Nephron progenitor cell (in vitro differentiated cells): ENCODE measurements around the gene CNGB1.

Experiments
- DNase-seq: peaks from one replicate; pipeline ENCODE4 v3.0.0; 2021
- H3K27ac Mint-ChIP-seq: 2 replicates; pipeline ENCODE4 v1.8.0; 2021; ENCODE audit warnings: mild to moderate bottlenecking, moderate library complexity, mixed read lengths
- H3K27me3 Mint-ChIP-seq: 2 replicates; pipeline ENCODE4 v1.8.0; 2021; ENCODE audit warnings: mild to moderate bottlenecking, low read depth, mixed read lengths; ENCODE audit not compliant: poor library complexity
- H3K36me3 Mint-ChIP-seq: 2 replicates; pipeline ENCODE4 v1.8.0; 2021; ENCODE audit warnings: low read depth, mixed read lengths
- H3K4me1 Mint-ChIP-seq: 2 replicates; pipeline ENCODE4 v1.8.0; 2021; ENCODE audit warnings: mixed read lengths
- H3K4me3 Mint-ChIP-seq: 2 replicates; pipeline ENCODE4 v1.8.0; 2021; ENCODE audit warnings: mild to moderate bottlenecking, moderate library complexity, mixed read lengths
- H3K9me3 Mint-ChIP-seq: 2 replicates; pipeline ENCODE4 v1.8.0; 2021; ENCODE audit warnings: mild to moderate bottlenecking, moderate library complexity, mixed read lengths
- CTCF ChIP-seq: fragments of 200-600 bp; sonication (generic); IDR thresholded peaks from 2 replicates; pipeline ENCODE4 v1.5.0; 2021; ENCODE audit warnings: antibody characterized with exemption

Gene CNGB1

GRCh38 chr16:57883480-57883879 lies 87.4 kb downstream of the CNGB1 start:
- peaks cover 15% of the 10 kb centered on the region for H3K4me1 Mint-ChIP-seq
- no peak for TF ChIP-seq CTCF
- DNase-seq = no peak
- no peak overlapping the region for H3K27ac Mint-ChIP-seq
- peak overlapping the region; percentile 52 for H3K4me3 Mint-ChIP-seq
- H3K9me3 Mint-ChIP-seq = no peaks in the 10 kb centered on the region
- no peaks in the 10 kb centered on the region for H3K36me3 Mint-ChIP-seq
- H3K27me3 Mint-ChIP-seq = peaks cover 69% of the 10 kb centered on the region

GRCh38 chr16:57882792-57883191 lies 88.1 kb downstream of the CNGB1 start:
- peaks cover 71% of the 10 kb centered on the region for H3K27me3 Mint-ChIP-seq
- peaks cover 15% of the 10 kb centered on the region for H3K4me1 Mint-ChIP-seq
- H3K27ac Mint-ChIP-seq = no peak overlapping the region
- no peak for DNase-seq
- no peaks in the 10 kb centered on the region for H3K9me3 Mint-ChIP-seq
- TF ChIP-seq CTCF = no peak
- no peaks in the 10 kb centered on the region for H3K36me3 Mint-ChIP-seq
- H3K4me3 Mint-ChIP-seq = no peak overlapping the region

- Mint-ChIP-seq H3K36me3 (no peaks in the 10 kb centered on the region), H3K4me1 (peaks cover 15% of the 10 kb centered on the region), H3K27me3 (peaks cover 69% of the 10 kb centered on the region), H3K9me3 (no peaks in the 10 kb centered on the region), H3K4me3 (no peak overlapping the region), H3K27ac (no peak overlapping the region)
- DNase-seq = no peak
- TF ChIP-seq CTCF = no peak
Observed at GRCh38 chr16:57882206-57882605, 88.7 kb downstream of the CNGB1 start.

- Mint-ChIP-seq H3K27ac (no peak overlapping the region), H3K4me1 (peaks cover 3% of the 10 kb centered on the region), H3K9me3 (no peaks in the 10 kb centered on the region), H3K4me3 (no peak overlapping the region), H3K27me3 (peaks cover 43% of the 10 kb centered on the region), H3K36me3 (no peaks in the 10 kb centered on the region)
- no peak for TF ChIP-seq CTCF
- no peak for DNase-seq
Observed at GRCh38 chr16:57878586-57878985, 92.3 kb downstream of the CNGB1 start.

- peaks cover 9% of the 10 kb centered on the region for H3K4me1 Mint-ChIP-seq
- no peak overlapping the region for H3K27ac Mint-ChIP-seq
- peaks cover 26% of the 10 kb centered on the region for H3K27me3 Mint-ChIP-seq
- H3K4me3 Mint-ChIP-seq = no peak overlapping the region
- DNase-seq = no peak
- no peaks in the 10 kb centered on the region for H3K9me3 Mint-ChIP-seq
- no peak for TF ChIP-seq CTCF
- H3K36me3 Mint-ChIP-seq = no peaks in the 10 kb centered on the region
Observed at GRCh38 chr16:57876210-57876609, 94.7 kb downstream of the CNGB1 start.

GRCh38 chr16:57875347-57875746 lies 95.6 kb downstream of the CNGB1 start:
- no peak for DNase-seq
- Mint-ChIP-seq H3K27ac (no peak overlapping the region), H3K27me3 (peaks cover 20% of the 10 kb centered on the region), H3K9me3 (no peaks in the 10 kb centered on the region), H3K36me3 (no peaks in the 10 kb centered on the region), H3K4me3 (no peak overlapping the region), H3K4me1 (peaks cover 9% of the 10 kb centered on the region)
- no peak for TF ChIP-seq CTCF
